Endothelial cell of umbilical vein (primary cell): Measurements from ENCODE around the gene SVIL. TPM values are rescaled to one million over a fixed set of nuclear protein-coding genes. Genes with fewer than 3 reads are reported as not detected.

ENCODE experiments used
- BruUV-seq: library from RNA; stranded (reverse); fragments of 400-500 nt; replicated peaks from 2 replicates; lab custom pipeline; 2021; lab: Mats Ljungman, UMichigan
- CTCF ChIA-PET: fragments of 300-600, 350-600 bp; sonication (Branson Sonifier 250); formaldehyde crosslinking; loops from one replicate; lab custom pipeline; 2021; ENCODE audit warnings: antibody characterized with exemption, inconsistent platforms; lab: Charles Lee
- POLR2A ChIA-PET: fragments of 300-600, 350-600 bp; sonication (Branson Sonifier 250); formaldehyde crosslinking; loops from one replicate; lab custom pipeline; 2021; ENCODE audit warnings: antibody characterized with exemption, inconsistent platforms; lab: Charles Lee
- DNase-seq: peaks from one replicate; pipeline ENCODE4 v3.0.0-alpha.2; 2011; ENCODE audit warnings: low read depth, low spot score
- FAIRE-seq: peaks from 2 replicates; lab custom pipeline; 2011; peaks lifted over from hg19 to GRCh38; lab: Jason Lieb, UNC
- H2AFZ ChIP-seq: 2 replicates; pipeline ENCODE4 v1.6.0; 2012; ENCODE audit warnings: low read depth, low read length, control low read depth, inconsistent platforms
- H3K27ac ChIP-seq: 2 replicates; pipeline ENCODE4 v1.5.1; 2011; ENCODE audit warnings: low read depth, mild to moderate bottlenecking, control low read depth, low read length, moderate library complexity; ENCODE audit not compliant: insufficient read depth
- H3K27me3 ChIP-seq, 2 experiments: 2 replicates each; pipeline versions ENCODE4 v1.6.0 to v1.6.1; 2011; ENCODE audit warnings: low read length in 2 of 2, mixed read lengths in 1 of 2; ENCODE audit not compliant: control insufficient read depth in 2 of 2, insufficient read depth in 2 of 2
- H3K36me3 ChIP-seq, 2 experiments: 2 replicates in 1 of 2; 3 replicates in 1 of 2; pipeline ENCODE4 v1.5.1; 2011; ENCODE audit warnings: low read length in 2 of 2, mild to moderate bottlenecking in 1 of 2, moderate library complexity in 1 of 2; ENCODE audit not compliant: control insufficient read depth in 2 of 2, insufficient read depth in 2 of 2; ENCODE audit errors: extremely low read depth in 1 of 2
- H3K4me1 ChIP-seq: 3 replicates; pipeline ENCODE4 v1.5.1; 2011; ENCODE audit warnings: mild to moderate bottlenecking, low read length; ENCODE audit not compliant: control insufficient read depth, insufficient read depth; ENCODE audit errors: extremely low read depth
- H3K4me2 ChIP-seq: 2 replicates; pipeline ENCODE4 v1.6.1; 2011; ENCODE audit warnings: low read length, control low read depth, mixed read lengths; ENCODE audit not compliant: insufficient read depth
- H3K4me3 ChIP-seq, 3 experiments: fragments of 200-600 bp in 1 of 3; sonication (generic), shearing (Covaris generic) in 1 of 3; replicated peaks in 1 of 3; 2 replicates each; pipeline ENCODE4 v1.5.1; 2011 to 2016; ENCODE audit warnings: control low read depth in 3 of 3, low read length in 3 of 3, mild to moderate bottlenecking in 2 of 3, inconsistent platforms in 1 of 3, low read depth in 1 of 3, moderate library complexity in 1 of 3; ENCODE audit not compliant: insufficient read depth in 1 of 3
- H3K79me2 ChIP-seq: 2 replicates; pipeline ENCODE4 v1.6.0; 2012; ENCODE audit warnings: low read length, inconsistent platforms; ENCODE audit not compliant: control insufficient read depth, insufficient read depth
- H3K9ac ChIP-seq: replicated peaks from 2 replicates; pipeline ENCODE3; 2011; ENCODE audit warnings: low read length, control low read depth; ENCODE audit not compliant: insufficient read depth; ENCODE audit errors: extremely low read depth
- H3K9me1 ChIP-seq: replicated peaks from 3 replicates; pipeline ENCODE4 v1.6.0; 2011; ENCODE audit warnings: mild to moderate bottlenecking, low read length; ENCODE audit not compliant: control insufficient read depth, insufficient read depth; ENCODE audit errors: extremely low read depth
- H3K9me3 ChIP-seq: replicated peaks from 2 replicates; pipeline ENCODE4 v1.5.1; 2012; ENCODE audit warnings: low read length, inconsistent platforms; ENCODE audit not compliant: control insufficient read depth, insufficient read depth
- H4K20me1 ChIP-seq: replicated peaks from 2 replicates; pipeline ENCODE3; 2011; ENCODE audit warnings: mild to moderate bottlenecking, low read length; ENCODE audit not compliant: control insufficient read depth, insufficient read depth; ENCODE audit errors: extremely low read depth
- EZH2 ChIP-seq: IDR thresholded peaks from 2 replicates; pipeline ENCODE4 v1.6.1; 2012; ENCODE audit warnings: borderline replicate concordance, low read depth, mild to moderate bottlenecking, moderate library complexity, low read length, inconsistent platforms; ENCODE audit not compliant: severe bottlenecking
- FOS ChIP-seq: IDR thresholded peaks from 2 replicates; pipeline ENCODE4 v1.6.1; 2011; ENCODE audit warnings: mild to moderate bottlenecking, low read length, moderate library complexity, borderline replicate concordance; ENCODE audit not compliant: insufficient read depth
- GATA2 ChIP-seq: IDR thresholded peaks from 2 replicates; pipeline ENCODE4 v1.7.0; 2011; ENCODE audit warnings: low read depth, mild to moderate bottlenecking, moderate library complexity, mixed read lengths, low read length; ENCODE audit not compliant: insufficient read length, insufficient read depth
- JUN ChIP-seq: IDR thresholded peaks from 2 replicates; pipeline ENCODE4 v1.6.1; 2011; ENCODE audit warnings: borderline replicate concordance, low read depth; ENCODE audit not compliant: insufficient read length, insufficient read depth
- MYC ChIP-seq: IDR thresholded peaks from one replicate; pipeline ENCODE4 v1.6.1; 2011; ENCODE audit warnings: mild to moderate bottlenecking, low read depth, low read length
- POLR2A ChIP-seq: IDR thresholded peaks from 2 replicates; pipeline ENCODE4 v1.6.1; 2012; ENCODE audit warnings: low read depth, mild to moderate bottlenecking, control low read depth, low read length
- POLR2AphosphoS5 ChIP-seq: IDR thresholded peaks from 2 replicates; pipeline ENCODE4 v1.6.1; 2012; ENCODE audit warnings: low read depth, mild to moderate bottlenecking, control low read depth, low read length, moderate library complexity; ENCODE audit not compliant: insufficient read depth
- dilution Hi-C: fragments of 300-500 bp; cut with MboI; formaldehyde crosslinking; loops from one replicate; pipeline ENCODE4 v1.15.0; 2019; ENCODE audit warnings: low sequenced_read_pairs; ENCODE audit not compliant: extremely low pct_ligation_motif_present
- intact Hi-C: fragments of 100-400 bp; cut with micrococcal nuclease; formaldehyde crosslinking; loops from one replicate; pipeline ENCODE4 v1.10.0; 2022
- polyA plus RNA-seq, 4 experiments: library from polyadenylated mRNA; depleted of rRNA in 3 of 4; stranded (reverse) in 3 of 4; unstranded in 1 of 4; fragments of >200 nt; gene quantifications; 2 replicates each; pipeline versions ENCODE4 v1.2.1 to v1.2.3, GENCODE V29; 2011 to 2012; ENCODE audit warnings: missing spikeins in 1 of 4
- total RNA-seq: library from RNA; stranded (reverse); gene quantifications from 2 replicates; pipeline ENCODE4 v1.2.3, GENCODE V29; 2021
- TF ChIP-seq, protein P1 (sequence below), 2 donors: IDR thresholded peaks; 1 replicate in 1 of 2; 2 replicates in 1 of 2; pipeline ENCODE4 v1.5.1; 2011; ENCODE audit warnings: low read length in 2 of 2, mild to moderate bottlenecking in 2 of 2, moderate library complexity in 2 of 2, control low read depth in 1 of 2, inconsistent platforms in 1 of 2, low read depth in 1 of 2; ENCODE audit not compliant: insufficient read depth in 1 of 2; ENCODE audit errors: extremely low read depth in 1 of 2
- TF ChIP-seq, protein P2 (sequence below): IDR thresholded peaks from 2 replicates; pipeline ENCODE4 v1.6.1; 2011; ENCODE audit not compliant: insufficient read depth, insufficient read length

SVIL gene
- total and polyA plus RNA-seq, 2 donors (not counting 3 experiments of a cell fraction or from before 2014, with no cell fraction given), result 22.6 to 70.7 TPM

DNA sequence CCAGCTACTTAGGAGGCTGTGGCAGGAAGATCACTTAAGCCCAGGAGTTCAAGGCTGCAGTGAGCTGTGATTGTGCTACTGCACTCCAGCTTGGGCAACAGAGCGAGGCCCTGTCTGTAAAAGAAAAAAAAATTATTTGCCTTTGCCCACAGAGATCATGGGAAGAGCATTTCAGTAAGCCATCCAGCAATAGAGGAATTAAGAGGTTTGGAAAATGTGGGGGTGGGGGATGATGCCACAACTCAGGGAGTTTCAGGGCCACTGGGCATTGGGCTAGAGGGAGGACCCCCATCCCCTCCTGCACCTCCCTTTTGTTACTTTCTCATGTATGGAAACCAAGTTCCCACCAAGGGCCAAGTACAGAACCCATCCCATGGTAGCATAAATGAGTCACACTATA is 38.4 kb downstream of the SVIL start:
- no peak overlapping the region for H3K27ac ChIP-seq
- no peaks in the 10 kb centered on the region for H3K9me3 ChIP-seq
- no peak overlapping the region for H3K9ac ChIP-seq
- BruUV-seq, result no TSS peak
- dilution Hi-C loops, result no loop called here
- intact Hi-C loops, result loop anchor here (5.0 kb wide), 1 partner anchor 41 kb away; no protein-coding TSS in a partner anchor
- FAIRE-seq (no peak), DNase-seq (no peak)
- H3K4me1 ChIP-seq, result no peaks in the 10 kb centered on the region
- no peak overlapping the region for H2AFZ ChIP-seq
- no peak for TF ChIP-seq FOS
- TF ChIP-seq GATA2, result no peak
- no peak for TF ChIP-seq JUN
- TF ChIP-seq, protein P1, sequence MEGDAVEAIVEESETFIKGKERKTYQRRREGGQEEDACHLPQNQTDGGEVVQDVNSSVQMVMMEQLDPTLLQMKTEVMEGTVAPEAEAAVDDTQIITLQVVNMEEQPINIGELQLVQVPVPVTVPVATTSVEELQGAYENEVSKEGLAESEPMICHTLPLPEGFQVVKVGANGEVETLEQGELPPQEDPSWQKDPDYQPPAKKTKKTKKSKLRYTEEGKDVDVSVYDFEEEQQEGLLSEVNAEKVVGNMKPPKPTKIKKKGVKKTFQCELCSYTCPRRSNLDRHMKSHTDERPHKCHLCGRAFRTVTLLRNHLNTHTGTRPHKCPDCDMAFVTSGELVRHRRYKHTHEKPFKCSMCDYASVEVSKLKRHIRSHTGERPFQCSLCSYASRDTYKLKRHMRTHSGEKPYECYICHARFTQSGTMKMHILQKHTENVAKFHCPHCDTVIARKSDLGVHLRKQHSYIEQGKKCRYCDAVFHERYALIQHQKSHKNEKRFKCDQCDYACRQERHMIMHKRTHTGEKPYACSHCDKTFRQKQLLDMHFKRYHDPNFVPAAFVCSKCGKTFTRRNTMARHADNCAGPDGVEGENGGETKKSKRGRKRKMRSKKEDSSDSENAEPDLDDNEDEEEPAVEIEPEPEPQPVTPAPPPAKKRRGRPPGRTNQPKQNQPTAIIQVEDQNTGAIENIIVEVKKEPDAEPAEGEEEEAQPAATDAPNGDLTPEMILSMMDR (IDR thresholded peaks at IDR 0.05; ENCODE audit: extremely low read depth in 1 of 2, insufficient read depth in 1 of 2, low read depth in 1 of 2, low read length in 2 of 2), result no peak
- no peak for TF ChIP-seq POLR2A
- TF ChIP-seq MYC, result no peak
- TF ChIP-seq POLR2AphosphoS5, result no peak
- TF ChIP-seq, protein P2, sequence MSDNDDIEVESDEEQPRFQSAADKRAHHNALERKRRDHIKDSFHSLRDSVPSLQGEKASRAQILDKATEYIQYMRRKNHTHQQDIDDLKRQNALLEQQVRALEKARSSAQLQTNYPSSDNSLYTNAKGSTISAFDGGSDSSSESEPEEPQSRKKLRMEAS, result no peak
- TF ChIP-seq EZH2, result no peak
- no peak overlapping the region for H3K4me2 ChIP-seq
- no peaks in the 10 kb centered on the region for H3K9me1 ChIP-seq
- CTCF ChIA-PET, result interaction anchor here (1.2 to 1.4 kb wide), 2 partner anchors 9 to 22 kb away, joined by 3 read pairs; no protein-coding TSS in a partner anchor
- peaks cover 0 to 5% of the 10 kb centered on the region in 2 experiments for H3K36me3 ChIP-seq
- no peaks in the 10 kb centered on the region for H3K27me3 ChIP-seq
- H3K79me2 ChIP-seq, result no peaks in the 10 kb centered on the region
- no peak overlapping the region for H3K4me3 ChIP-seq
- no peaks in the 10 kb centered on the region for H4K20me1 ChIP-seq
- POLR2A ChIA-PET, result no interaction called here
